ENCODE measurements around the gene ITIH3. TPM values are rescaled to one million over a fixed set of nuclear protein-coding genes. Genes with fewer than 3 reads are reported as not detected.

The ITIH3 gene
- total and polyA plus RNA-seq, 10 of the 15 experiments (the other 5 are each of a cell fraction or from before 2014, with no cell fraction given) = 0.07 to 0.17 (median 0.15) TPM; not detected in 7

DNA sequence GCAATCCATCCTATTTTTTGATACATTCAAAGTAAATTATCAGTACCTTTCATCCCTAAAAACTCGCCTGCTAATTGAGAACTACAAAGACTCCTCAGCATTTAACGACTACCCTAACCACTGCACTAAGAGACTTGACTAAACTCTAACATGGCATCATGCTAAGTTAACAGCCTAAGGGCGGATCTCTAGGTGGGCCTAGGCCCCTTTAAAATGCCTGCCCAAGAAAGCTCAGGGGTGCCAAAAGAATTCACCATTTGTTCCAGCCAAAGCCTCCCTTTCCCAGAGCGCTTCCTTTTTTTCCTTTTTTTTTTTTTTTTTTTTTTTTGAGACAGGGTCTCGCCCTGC lies 23.3 kb upstream of the ITIH3 start:
- Histone ChIP-seq H2AFZ (ENCODE audit: control insufficient read depth, low read depth, low read length) (peak overlapping the region; percentile 86), H3K9me3 (replicated peaks; ENCODE audit: control insufficient read depth, insufficient read depth, low read length) (no peaks in the 10 kb centered on the region), H3K27ac (ENCODE audit: control insufficient read depth, insufficient read depth) (peak overlapping the region; percentile 83), H3K36me3 (ENCODE audit: control insufficient read depth in 2 of 2, insufficient read depth in 2 of 2, low read length in 1 of 2) (no peaks in the 10 kb centered on the region), H3K27me3 (replicated peaks in 1 of 2; ENCODE audit: control insufficient read depth in 2 of 2, insufficient read depth in 2 of 2, low read length in 1 of 2) (no peaks in the 10 kb centered on the region), H3K9ac (ENCODE audit: control insufficient read depth, insufficient read depth, low read length) (peak overlapping the region; percentile 78), H3K4me3 (peak overlapping the region; percentile 73), H3K4me2 (ENCODE audit: control insufficient read depth, insufficient read depth) (peak overlapping the region; percentile 93), H3K4me1 (ENCODE audit: control insufficient read depth, insufficient read depth, low read length) (peaks cover 4% of the 10 kb centered on the region), H3K79me2 (ENCODE audit: control insufficient read depth, insufficient read depth, low read length) (peaks cover 9% of the 10 kb centered on the region), H4K20me1 (ENCODE audit: control insufficient read depth, insufficient read depth) (no peaks in the 10 kb centered on the region)
- BruUV-seq (replicated peaks) = TSS peak; percentile 99
- no peak for TF ChIP-seq CUX1 (IDR thresholded peaks at IDR 0.05; ENCODE audit: insufficient replicate concordance, low read depth, low read length)
- TF ChIP-seq ATF7 (IDR thresholded peaks at IDR 0.05; ENCODE audit: low read depth) = no peak
- TF ChIP-seq, protein P1, sequence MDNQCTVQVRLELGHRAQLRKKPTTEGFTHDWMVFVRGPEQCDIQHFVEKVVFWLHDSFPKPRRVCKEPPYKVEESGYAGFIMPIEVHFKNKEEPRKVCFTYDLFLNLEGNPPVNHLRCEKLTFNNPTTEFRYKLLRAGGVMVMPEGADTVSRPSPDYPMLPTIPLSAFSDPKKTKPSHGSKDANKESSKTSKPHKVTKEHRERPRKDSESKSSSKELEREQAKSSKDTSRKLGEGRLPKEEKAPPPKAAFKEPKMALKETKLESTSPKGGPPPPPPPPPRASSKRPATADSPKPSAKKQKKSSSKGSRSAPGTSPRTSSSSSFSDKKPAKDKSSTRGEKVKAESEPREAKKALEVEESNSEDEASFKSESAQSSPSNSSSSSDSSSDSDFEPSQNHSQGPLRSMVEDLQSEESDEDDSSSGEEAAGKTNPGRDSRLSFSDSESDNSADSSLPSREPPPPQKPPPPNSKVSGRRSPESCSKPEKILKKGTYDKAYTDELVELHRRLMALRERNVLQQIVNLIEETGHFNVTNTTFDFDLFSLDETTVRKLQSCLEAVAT (IDR thresholded peaks at IDR 0.05) = 0 out of 2 replicates have a peak, but pooled peaks have one; percentile 46
- no peak for TF ChIP-seq REST (IDR thresholded peaks at IDR 0.05; ENCODE audit: low read depth, low read length)
- TF ChIP-seq NBN (IDR thresholded peaks at IDR 0.05) = 0 out of 2 replicates have a peak, but pooled peaks have one; percentile 14
- TF ChIP-seq, protein P2, sequence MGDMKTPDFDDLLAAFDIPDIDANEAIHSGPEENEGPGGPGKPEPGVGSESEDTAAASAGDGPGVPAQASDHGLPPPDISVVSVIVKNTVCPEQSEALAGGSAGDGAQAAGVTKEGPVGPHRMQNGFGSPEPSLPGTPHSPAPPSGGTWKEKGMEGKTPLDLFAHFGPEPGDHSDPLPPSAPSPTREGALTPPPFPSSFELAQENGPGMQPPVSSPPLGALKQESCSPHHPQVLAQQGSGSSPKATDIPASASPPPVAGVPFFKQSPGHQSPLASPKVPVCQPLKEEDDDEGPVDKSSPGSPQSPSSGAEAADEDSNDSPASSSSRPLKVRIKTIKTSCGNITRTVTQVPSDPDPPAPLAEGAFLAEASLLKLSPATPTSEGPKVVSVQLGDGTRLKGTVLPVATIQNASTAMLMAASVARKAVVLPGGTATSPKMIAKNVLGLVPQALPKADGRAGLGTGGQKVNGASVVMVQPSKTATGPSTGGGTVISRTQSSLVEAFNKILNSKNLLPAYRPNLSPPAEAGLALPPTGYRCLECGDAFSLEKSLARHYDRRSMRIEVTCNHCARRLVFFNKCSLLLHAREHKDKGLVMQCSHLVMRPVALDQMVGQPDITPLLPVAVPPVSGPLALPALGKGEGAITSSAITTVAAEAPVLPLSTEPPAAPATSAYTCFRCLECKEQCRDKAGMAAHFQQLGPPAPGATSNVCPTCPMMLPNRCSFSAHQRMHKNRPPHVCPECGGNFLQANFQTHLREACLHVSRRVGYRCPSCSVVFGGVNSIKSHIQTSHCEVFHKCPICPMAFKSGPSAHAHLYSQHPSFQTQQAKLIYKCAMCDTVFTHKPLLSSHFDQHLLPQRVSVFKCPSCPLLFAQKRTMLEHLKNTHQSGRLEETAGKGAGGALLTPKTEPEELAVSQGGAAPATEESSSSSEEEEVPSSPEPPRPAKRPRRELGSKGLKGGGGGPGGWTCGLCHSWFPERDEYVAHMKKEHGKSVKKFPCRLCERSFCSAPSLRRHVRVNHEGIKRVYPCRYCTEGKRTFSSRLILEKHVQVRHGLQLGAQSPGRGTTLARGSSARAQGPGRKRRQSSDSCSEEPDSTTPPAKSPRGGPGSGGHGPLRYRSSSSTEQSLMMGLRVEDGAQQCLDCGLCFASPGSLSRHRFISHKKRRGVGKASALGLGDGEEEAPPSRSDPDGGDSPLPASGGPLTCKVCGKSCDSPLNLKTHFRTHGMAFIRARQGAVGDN (IDR thresholded peaks at IDR 0.05) = no peak
- ATAC-seq (peak; percentile 22), FAIRE-seq (no peak), DNase-seq (ENCODE audit: low read depth, low spot score) (no peak)
- in situ Hi-C loops (cut with MboI) = no loop called here
- ChIA-PET POLR2A (interaction anchor here (0.7 to 1.6 kb wide), 6 partner anchors 8 to 239 kb away, joined by 3 to 15 read pairs (median 4); no protein-coding TSS in a partner anchor), RAD21 (ENCODE audit: unreplicated experiment) (interaction anchor here (1.3 to 1.9 kb wide), 3 partner anchors 8 to 302 kb away, joined by 3 to 8 read pairs (median 4); partner anchors contain the start of genes GLT8D1 and SPCS1), CTCF (interaction anchor here (1.0 kb wide), 1 partner anchor 11 kb away, joined by 3 read pairs; no protein-coding TSS in a partner anchor), SMC1A (ENCODE audit: uncharacterized antibody, unreplicated experiment) (interaction anchor here (0.9 kb wide), 1 partner anchor 27 kb away, joined by 3 read pairs; no protein-coding TSS in a partner anchor)
- WGBS (ENCODE audit: insufficient coverage, insufficient replicate concordance, low lambda C conversion rate, missing lambda C conversion rate) = 72% methylated on average over 4 of the region's 5 CpGs
- intact Hi-C loops (cut with micrococcal nuclease; ENCODE audit: unreplicated experiment) = loop anchor here (2.0 kb wide), 1 partner anchor 65 kb away; the partner anchor contains the start of gene SPCS1
